DMS114 treated with DMSO at 0.1 percent for 48 hours (cell line): Measurements from ENCODE around the gene KIF21A.
"Not testable (repeated sequence)": the region's sequence is repeated elsewhere in the genome, so short reads cannot be mapped to it uniquely, and the experiment has no call there.

Experiments used
- DNase-seq: peaks from one replicate; lab custom pipeline; 2025; ENCODE audit not compliant: unreplicated experiment; lab: John Stamatoyannopoulos, UW

The KIF21A gene, protein sequence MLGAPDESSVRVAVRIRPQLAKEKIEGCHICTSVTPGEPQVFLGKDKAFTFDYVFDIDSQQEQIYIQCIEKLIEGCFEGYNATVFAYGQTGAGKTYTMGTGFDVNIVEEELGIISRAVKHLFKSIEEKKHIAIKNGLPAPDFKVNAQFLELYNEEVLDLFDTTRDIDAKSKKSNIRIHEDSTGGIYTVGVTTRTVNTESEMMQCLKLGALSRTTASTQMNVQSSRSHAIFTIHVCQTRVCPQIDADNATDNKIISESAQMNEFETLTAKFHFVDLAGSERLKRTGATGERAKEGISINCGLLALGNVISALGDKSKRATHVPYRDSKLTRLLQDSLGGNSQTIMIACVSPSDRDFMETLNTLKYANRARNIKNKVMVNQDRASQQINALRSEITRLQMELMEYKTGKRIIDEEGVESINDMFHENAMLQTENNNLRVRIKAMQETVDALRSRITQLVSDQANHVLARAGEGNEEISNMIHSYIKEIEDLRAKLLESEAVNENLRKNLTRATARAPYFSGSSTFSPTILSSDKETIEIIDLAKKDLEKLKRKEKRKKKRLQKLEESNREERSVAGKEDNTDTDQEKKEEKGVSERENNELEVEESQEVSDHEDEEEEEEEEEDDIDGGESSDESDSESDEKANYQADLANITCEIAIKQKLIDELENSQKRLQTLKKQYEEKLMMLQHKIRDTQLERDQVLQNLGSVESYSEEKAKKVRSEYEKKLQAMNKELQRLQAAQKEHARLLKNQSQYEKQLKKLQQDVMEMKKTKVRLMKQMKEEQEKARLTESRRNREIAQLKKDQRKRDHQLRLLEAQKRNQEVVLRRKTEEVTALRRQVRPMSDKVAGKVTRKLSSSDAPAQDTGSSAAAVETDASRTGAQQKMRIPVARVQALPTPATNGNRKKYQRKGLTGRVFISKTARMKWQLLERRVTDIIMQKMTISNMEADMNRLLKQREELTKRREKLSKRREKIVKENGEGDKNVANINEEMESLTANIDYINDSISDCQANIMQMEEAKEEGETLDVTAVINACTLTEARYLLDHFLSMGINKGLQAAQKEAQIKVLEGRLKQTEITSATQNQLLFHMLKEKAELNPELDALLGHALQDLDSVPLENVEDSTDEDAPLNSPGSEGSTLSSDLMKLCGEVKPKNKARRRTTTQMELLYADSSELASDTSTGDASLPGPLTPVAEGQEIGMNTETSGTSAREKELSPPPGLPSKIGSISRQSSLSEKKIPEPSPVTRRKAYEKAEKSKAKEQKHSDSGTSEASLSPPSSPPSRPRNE (N-terminal part only)

DNA sequence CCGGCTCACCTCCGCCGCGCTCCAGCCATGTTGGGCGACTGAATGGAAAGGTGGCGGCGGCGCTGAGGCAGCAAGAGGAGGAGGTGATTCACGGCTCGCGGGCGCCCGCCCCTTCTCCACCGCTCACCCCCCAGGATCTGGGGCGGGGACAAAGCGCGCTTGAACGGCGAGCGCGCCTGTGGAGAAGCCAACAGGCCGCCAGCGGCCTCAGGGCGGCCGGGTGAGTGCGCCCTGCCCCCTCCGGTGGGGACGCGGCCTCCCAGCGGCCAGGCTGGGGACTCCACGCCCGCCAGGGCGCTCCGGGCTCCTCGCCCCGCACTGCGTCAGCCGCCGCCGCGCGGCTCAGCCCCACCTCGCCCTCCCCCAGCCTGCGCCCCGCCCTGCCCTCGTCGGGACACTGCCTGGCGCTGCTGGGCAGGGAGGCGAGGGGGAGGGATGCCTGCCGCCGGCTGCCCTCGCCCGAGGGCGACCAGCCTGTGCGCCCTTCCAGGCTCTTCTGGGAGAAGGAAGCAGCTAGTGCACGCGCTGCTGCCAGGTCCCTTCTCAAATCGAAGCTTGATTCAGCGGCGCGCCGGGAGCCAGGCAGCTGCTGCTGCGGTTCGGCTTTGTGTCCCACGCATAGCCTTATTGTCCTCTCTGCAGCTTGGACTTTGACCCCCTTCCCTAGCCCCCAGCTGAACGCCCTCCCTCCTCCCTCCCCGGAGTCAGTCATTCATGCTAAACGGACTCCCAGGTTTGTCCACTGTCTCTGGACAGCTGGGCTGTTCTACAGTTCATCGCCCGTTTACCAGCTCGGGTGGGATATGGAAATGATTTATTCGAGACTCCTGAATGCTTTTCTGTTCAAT lies at the start of gene KIF21A:
KIF21A (minus strand) TSS at position 40 of the 848 bp plus-strand sequence. CDS start 150 bp downstream, outside the sequence.
- DNase-seq: peak; percentile 40

DNA sequence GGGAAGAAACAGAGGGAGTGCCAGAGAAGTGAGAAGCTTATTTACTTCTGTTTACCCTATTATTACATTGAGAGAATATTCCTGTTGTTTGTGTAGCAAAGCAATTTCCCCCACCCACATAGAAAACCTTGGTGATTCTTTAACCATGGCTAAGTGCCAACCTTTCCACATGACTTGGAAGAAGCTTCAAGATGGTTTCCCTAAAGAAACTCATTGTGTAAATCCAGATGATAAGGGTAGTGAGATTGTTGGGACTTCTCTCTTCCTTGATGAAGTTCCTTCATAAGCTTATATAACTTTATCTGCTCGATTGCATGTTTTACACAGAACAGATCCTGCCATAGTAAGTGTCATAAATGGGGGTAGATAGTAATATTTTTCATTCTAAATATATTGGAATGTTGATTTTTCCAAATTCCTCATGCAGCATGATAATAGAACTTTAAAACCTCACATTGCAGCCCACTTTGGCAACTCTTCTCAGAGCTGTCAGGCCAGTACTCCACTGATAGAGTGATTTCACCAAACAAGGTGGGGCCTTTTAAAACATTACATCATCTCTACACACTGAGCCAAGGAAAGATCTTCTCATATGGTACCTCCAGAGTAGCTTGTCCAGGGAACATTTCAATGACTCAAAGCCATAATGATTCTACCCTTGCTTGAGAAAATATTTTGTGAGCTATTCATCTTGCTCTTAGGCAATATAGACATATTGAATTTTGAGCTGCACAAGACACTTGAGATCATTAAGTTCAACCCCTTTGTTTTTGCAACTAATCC lies 47.8 kb upstream of the KIF21A start:
- no peak for DNase-seq

DNA sequence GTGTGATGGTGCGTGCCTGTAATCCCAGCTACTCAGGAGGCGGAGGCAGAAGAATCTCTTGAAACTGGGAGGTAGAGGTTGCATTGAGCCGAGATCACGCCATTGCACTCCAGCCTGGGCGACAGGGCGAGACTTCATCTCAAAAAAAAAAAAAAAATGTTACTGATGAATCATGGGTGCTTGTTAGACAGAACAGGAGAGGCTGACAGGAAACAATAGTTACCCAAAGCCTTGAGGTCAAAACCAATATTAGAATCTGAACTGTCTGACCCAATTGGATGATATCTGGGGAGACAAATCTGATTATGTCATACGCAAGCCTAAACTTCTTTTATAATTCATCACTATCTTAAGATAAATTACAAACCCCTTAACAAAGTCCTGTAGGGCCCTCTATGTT lies 40.7 kb upstream of the KIF21A start:
- DNase-seq: no peak

DNA sequence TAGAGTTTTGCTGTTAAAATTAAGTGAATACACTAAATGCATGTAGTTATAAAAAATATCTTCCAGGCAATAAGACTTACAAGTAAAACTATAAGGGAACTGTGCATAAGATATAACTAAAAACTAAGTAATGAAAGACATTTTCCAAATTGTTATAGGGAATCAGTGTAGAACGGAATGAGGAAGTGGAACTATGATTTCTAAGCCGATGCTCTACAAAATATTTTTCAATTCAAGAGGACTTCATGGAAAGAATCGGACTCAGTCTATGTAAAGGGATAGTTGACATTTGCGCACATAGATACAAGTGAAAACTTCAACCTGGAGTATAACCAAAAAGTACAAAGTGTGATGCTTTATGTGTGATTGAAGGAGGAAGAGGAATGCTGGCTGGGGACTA lies 40.1 kb upstream of the KIF21A start:
- no peak for DNase-seq

DNA sequence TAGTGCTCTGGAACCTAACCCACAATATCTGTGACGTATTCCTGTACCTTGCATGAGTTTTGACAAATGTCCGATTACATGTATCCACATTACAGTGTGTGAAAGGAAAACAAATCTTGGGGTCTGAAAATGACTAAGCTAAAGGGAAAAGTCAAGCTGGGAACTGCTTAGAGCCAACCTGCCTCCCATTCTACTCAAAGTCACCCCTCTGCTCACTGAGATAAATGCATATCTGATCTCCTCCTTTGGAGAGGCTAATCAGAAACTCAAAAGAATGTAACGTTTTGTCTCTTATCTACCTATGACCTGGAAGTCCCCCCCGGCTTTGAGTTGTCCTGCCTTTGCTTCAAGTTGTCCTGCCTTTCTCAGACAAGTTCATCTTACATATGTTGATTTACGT lies 34.0 kb upstream of the KIF21A start:
- DNase-seq: no peak

DNA sequence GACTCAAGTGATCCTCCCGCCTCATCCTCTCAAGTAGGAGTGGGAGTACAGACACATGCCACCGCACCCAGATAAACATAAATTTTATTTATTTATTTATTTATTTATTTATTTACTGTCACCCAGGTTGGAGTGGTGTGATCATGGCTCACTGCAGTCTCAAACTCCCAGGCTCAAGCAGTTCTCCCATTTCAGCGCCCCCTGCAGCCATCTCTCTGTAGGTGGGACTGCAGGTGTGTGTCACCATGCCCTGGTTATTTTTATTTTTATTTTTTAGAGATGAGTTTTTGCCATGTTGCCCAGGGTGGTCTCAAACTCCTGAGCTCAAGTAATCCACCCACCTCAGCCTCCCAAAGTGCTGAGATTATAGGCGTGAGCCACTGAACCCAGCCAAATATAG lies 33.2 kb upstream of the KIF21A start:
- DNase-seq: no peak

DNA sequence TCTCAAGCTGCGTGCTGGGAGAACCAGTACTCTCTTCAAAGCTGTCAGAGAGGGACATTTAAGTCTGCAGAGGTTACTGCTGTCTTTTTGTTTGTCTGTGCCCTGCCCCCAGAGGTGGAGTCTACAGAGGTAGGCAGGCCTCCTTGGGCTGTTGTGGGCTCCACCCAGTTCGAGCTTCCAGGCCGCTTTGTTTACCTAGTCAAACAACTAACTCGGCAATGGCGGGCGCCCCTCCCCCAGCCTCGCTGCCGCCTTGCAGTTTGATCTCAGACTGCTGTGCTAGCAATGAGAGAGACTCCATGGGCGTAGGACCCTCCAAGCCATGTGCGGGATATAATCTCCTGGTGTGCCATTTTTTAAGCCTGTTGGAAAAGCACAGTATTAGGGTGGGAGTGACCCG lies 32.2 kb upstream of the KIF21A start:
- DNase-seq: not testable (repeated sequence)

DNA sequence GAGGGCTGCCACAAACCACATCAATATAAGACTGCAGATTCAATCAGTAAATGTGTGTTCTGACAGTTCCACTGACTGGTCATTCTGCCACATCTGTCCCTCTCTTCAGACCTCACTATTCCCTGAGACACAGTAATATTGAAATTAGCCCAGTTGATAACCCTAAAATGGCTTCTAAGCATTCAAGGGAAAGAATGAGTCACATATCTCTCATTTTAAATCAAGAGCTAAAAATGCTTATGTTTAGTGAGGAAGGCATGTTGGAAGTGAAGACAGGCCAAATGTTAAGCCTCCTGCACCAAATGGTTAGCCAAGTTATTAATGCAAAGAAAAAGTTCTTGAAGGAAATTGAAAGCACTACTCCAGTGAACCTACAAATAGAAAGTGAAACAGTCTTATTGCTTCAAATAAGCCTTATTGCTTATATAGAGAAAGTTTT lies 24.5 kb upstream of the KIF21A start:
- DNase-seq: no peak

DNA sequence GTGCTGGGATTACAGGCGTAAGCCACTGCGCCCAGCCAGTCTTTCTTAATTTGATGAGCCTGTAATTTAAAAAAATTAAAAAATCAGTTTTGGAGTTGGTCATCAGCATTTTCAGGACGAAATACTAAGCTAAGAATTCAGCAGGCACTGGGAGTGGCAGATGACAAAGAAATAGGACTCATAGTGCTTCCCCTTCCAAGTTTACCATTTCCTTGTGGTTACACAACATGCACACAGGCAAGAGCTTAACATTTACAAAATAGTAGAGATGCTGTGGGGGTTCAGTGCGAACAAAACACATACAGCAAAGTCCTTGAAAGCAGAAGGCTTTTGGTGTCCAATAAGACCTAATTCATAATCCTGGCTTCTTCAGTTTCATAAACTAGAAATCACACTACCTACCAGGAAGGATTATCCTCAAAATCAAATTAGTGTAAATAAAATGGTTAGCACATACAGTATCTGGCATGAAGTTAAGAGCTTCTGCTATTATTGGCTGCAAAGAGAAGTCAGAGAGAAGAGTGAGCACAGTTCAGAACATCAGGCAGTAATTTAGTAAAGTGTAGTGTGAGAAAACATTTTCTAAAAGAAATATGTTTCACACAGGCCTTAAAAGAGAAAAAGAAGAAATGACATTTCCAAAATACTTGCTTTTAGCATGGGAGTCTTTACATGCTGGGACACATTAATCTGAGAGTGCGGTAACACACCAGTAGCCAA lies 22.2 kb upstream of the KIF21A start:
- no peak for DNase-seq

DNA sequence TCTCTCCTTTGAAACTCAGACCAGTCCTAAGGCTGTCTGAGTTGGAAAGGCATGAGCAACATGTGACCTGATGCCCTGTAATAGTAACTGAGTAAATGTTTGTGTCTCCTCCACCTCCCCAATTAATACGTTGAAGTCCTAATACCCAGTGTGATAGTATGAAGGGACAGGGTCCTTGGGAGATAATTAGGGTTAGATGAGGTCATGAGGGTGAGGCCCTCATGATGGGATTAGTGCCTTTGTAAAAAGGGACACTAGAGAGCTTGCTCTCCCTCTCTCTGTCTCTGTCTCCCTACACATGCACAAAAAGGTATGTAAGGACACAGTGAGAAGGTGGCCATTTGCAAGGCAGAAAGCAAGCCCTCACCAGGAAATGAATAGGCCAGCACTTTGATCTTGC lies 18.1 kb upstream of the KIF21A start:
- no peak for DNase-seq

DNA sequence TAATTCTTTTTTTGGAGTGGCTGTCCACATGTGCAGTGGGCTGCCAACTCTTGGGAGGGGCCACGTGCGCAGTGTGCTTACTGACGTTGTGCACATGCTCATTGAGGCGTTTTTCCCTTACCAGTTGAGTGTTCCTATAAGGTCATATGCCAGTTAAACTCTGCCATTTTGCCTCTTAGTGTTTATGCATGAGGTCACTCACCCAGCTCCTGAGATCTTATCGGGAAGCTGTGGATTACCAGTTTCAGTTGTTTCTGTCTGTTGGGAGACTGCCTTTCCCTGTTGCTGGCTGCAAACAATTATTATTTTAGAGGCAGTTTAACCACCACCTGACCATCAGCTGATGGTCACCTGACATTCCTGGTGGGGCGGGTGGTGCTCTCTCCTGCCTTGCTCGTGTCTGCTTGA lies 16.1 kb upstream of the KIF21A start:
- DNase-seq: no peak

DNA sequence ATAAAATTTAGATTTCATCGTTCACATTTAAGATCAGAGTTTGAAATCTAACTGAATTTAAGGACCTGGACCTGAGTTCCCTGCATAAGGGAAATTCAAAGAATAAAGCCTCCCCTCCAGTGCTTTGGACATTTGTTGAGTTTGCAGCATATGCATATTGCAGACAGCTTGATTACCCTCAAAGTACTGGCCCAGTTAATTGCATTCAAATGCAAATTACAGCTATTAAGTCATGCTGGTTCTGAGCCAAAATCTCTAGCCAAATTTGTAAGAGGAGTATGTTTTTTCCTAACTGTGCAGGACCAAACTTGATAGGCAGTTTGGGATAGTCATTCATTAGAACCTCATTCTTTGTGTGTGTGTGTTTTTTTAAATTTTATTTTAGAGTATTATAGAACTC lies 9.1 kb upstream of the KIF21A start:
- DNase-seq: no peak

DNA sequence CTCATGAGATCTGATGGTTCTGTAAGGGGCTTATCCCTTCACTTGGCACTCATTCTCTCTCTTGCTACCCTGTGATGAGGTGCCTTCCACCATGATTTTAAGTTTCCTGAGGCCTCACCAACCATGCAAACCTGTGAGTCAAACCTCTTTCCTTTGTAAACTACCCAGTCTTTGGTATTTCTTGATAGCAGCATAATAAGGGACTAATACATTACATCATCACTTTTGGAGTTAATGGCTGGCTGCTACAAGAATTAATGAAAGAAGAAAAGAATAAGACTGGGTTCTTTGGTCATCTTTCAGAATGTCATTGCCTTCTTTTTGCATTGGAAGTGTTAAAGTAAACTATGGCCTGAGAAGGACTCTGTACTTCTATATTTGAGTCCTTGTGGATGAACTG lies 5.1 kb upstream of the KIF21A start:
- no peak for DNase-seq

DNA sequence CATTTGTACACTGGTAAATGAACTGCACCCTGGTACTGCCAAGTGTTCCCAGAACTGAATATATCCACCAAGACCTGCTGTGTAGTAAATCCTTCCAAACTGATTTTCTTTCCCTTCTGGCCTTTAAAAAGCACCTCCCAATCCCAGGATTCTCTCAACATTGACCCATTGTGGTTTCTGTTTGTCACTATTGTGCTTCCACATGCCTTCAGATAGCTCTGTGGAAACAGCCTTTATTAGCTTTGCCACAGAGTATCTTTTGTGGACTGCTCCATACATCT lies 949 bp upstream of the KIF21A start:
- DNase-seq: no peak

DNA sequence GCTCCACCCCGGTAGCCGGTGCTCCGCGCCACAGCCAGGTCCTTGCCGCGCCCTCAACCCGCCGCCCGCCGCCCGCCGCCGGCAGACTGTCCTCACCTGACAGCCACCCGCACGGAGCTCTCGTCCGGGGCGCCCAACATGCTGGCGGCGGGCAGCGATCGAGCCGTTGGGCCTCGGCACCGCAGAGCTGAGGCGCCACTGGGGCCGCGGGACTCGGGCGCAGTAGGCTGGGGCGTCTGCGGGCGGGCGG lies 164 bp downstream of the KIF21A start:
- no peak for DNase-seq

DNA sequence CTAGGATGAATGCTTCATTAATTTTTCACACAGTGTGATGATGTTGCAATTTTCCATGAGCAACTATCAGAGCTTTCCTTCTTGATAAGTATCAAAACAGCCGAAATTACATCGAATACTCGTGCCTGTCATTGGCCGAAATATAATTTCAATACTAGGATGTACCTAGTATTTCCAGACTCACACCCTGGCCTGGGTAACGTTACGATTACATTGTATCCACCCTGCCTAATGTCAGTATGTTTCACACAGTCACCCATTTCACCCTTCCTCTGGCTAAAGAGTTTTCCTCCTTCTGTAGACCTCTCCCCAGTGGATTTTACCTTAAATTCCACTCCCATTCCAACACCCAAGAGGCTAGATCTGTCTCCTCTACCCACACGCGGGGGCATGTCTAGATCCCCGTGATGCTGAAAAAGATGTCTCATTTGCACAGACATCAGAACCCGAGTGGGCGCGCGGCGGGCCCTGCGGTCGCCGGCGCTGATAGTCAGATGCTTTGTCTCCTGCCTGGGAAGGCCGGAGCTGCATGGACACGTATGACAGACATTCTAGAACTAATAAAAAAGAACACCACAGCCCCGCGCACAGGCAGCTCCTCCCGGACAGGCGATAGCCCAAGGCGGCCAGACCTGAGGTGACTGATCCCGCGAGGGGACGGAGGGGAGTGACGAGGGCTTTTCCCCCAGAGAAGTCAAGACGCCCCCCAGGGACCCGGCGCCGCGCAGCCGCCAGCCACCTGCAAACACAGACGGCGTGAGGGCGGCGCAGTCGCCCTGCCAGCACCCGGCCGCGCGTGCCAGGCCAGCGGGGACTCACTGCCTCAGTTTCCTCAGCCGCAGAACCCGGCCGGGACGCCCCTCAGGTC lies 723 bp downstream of the KIF21A start:
- DNase-seq: no peak

DNA sequence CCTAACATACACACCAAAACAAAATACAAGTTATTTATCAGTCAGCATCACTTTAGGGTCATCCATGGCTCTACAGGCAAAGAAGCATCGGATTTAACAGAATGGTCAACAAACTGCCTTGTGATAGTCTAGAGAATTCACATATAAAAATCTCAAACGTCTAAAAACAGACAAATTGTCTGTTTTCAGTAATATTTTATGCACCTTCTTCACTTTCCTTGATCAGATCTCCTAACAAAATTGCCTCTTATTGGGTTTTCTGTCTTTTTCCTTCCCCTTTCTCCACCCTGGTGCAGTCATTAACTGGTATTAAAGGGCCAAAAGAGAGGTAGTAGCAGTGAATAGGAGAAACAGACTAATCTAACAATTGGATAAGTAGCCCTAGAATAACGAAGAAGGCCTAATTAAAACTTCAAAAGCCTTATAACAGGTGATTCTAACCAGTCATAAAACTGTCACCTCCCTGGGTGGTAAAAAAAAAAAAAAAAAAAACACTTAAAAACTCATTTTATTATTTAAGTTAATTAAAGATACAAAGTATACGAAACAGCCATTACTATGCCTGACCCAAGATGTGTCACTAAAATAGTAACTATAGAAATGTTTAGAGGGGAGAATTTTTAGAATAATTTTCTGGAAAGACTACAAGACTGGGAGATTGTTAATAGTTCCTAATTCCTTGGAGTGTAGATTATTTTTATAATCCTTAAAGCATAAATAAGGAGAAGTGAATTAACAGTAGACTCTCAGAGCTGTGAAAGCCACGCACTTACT lies 1.5 kb downstream of the KIF21A start:
- no peak for DNase-seq

DNA sequence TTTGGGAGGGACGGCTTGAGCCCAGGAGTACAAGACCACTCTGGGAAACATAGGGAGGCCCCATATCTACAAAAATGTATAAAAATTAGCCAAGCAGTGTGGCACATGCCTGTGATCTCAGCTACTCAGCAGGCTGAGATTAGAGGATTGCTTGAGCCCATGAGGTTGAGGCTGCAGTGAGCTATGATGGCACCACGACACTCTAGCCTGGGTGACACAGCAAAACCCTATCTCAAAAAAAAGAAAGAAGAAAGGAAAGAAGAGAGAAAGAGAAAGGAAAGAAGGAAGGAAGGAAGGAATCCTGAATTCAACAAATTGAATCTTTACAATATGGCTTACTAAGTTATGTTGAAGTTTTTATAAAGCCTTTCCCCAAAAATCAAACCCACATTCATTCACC lies 2.1 kb downstream of the KIF21A start:
- DNase-seq: no peak
